Neural progenitor cell (in vitro differentiated cells): ENCODE measurements around the gene NRIP2. TPM values are rescaled to one million over a fixed set of nuclear protein-coding genes. Genes with fewer than 3 reads are reported as not detected.

Source experiments
- DNase-seq: peaks from one replicate; pipeline ENCODE4 v3.0.0-alpha.2; 2016; ENCODE audit warnings: low spot score
- H2AFZ ChIP-seq: fragments of 200-600 bp; sonication (generic); replicated peaks from 2 replicates; pipeline ENCODE4 v1.6.1; 2016; ENCODE audit warnings: antibody characterized with exemption
- H3F3A ChIP-seq: fragments of 200-600 bp; sonication (generic); 2 replicates; pipeline ENCODE4 v1.6.1; 2016; ENCODE audit warnings: antibody characterized with exemption, low read depth
- H3K27ac ChIP-seq: fragments of 200-600 bp; sonication (generic); 2 replicates; pipeline ENCODE4 v1.5.1; 2016; ENCODE audit warnings: mild to moderate bottlenecking
- H3K27me3 ChIP-seq: fragments of 200-600 bp; sonication (generic); 2 replicates; pipeline ENCODE4 v1.6.1; 2016; ENCODE audit warnings: mild to moderate bottlenecking, moderate library complexity
- H3K36me3 ChIP-seq: fragments of 200-600 bp; sonication (generic); 2 replicates; pipeline ENCODE4 v1.5.1; 2016
- H3K4me1 ChIP-seq: fragments of 200-600 bp; sonication (generic); 2 replicates; pipeline ENCODE4 v1.6.1; 2016; ENCODE audit warnings: mixed run types
- H3K4me2 ChIP-seq: fragments of 200-600 bp; sonication (generic); 2 replicates; pipeline ENCODE4 v1.6.1; 2016
- H3K4me3 ChIP-seq: fragments of 200-600 bp; sonication (generic); 2 replicates; pipeline ENCODE4 v1.5.1; 2016
- H3K79me2 ChIP-seq: fragments of 200-600 bp; sonication (generic); 2 replicates; pipeline ENCODE4 v1.6.1; 2016; ENCODE audit warnings: low read depth
- H3K9ac ChIP-seq: fragments of 200-600 bp; sonication (generic); 2 replicates; pipeline ENCODE4 v1.6.1; 2016
- H3K9me3 ChIP-seq: fragments of 200-600 bp; sonication (generic); 2 replicates; pipeline ENCODE4 v1.5.1; 2016; ENCODE audit warnings: low read depth
- H4K20me1 ChIP-seq: fragments of 200-600 bp; sonication (generic); 2 replicates; pipeline ENCODE4 v1.6.1; 2016; ENCODE audit warnings: low read depth
- H3K27ac Mint-ChIP-seq: 3 replicates; pipeline ENCODE4 v1.8.0; 2021; ENCODE audit warnings: mixed read lengths
- H3K27me3 Mint-ChIP-seq: 2 replicates; pipeline ENCODE4 v1.8.0; 2022; ENCODE audit warnings: low read depth, mild to moderate bottlenecking, inconsistent platforms, moderate library complexity, mixed read lengths; ENCODE audit not compliant: insufficient read depth
- H3K36me3 Mint-ChIP-seq: 3 replicates; pipeline ENCODE4 v1.8.0; 2021; ENCODE audit warnings: mixed read lengths
- H3K4me1 Mint-ChIP-seq: 3 replicates; pipeline ENCODE4 v1.8.0; 2021; ENCODE audit warnings: mixed read lengths
- H3K4me3 Mint-ChIP-seq: 3 replicates; pipeline ENCODE4 v1.8.0; 2021; ENCODE audit warnings: mild to moderate bottlenecking, moderate library complexity, mixed read lengths
- H3K9me3 Mint-ChIP-seq: 3 replicates; pipeline ENCODE4 v1.8.0; 2020; ENCODE audit warnings: mixed read lengths
- EZH2 ChIP-seq: fragments of 200-600 bp; sonication (generic); IDR thresholded peaks from 2 replicates; pipeline ENCODE4 v1.6.1; 2017; ENCODE audit warnings: antibody characterized with exemption, mild to moderate bottlenecking, moderate library complexity
- EZH2phosphoT487 ChIP-seq: fragments of 200-600 bp; sonication (generic); IDR thresholded peaks from 2 replicates; pipeline ENCODE4 v1.6.1; 2017; ENCODE audit warnings: antibody characterized with exemption
- total RNA-seq: library from RNA; depleted of rRNA; stranded (reverse); fragments of >200 nt; gene quantifications from 2 replicates; pipeline ENCODE4 v1.2.3, GENCODE V29; 2015; ENCODE audit warnings: low replicate concordance
- TF ChIP-seq, protein P1 (sequence below): fragments of 200-600 bp; sonication (generic); IDR thresholded peaks from 2 replicates; pipeline ENCODE4 v1.5.1; 2017; ENCODE audit warnings: antibody characterized with exemption, mild to moderate bottlenecking

Gene NRIP2
- total RNA-seq, 1 donor from 2014 or later: 0.65 TPM

DNA sequence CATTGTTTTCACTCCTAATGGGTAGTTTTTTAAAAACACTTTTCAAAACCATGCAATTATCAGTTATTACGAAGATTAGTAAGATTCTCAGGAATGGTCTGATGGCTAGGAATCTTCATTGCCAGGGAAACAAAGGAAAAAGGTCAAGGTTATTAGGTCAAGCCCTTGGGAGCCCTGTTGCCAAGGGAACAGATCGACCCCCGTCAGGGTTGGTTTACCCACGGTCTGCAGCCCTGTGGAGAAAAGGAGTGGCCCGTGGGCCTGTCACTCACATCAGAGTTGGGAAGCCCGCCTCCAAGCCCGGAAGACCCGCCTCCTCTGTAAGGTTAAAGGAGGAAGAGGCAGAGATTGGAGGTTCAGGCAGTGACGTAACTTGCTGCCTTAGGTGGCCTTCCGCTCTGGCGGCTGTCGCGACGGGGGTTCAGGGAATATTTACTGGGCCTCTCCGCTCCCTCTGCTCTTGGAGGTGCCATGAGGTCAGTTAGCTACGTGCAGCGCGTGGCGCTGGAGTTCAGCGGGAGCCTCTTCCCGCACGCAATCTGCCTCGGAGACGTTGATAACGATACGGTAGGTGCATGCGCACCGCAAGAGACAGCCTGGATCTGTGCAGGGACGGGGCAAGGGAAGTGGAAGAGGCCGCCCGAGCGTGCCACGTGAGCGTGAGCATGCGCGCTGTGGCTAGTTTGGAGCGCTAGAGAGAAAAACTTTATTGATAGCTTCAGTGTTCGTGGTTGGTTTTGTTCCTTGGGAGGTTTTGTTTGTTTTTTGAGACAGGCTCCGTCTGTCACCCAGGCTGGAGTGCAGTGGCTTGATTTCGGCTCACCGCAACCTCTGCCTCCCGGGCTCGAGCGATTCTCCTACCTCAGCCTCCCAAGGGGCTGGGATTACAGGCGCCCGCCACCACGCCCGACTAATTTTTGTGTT is 22.3 kb downstream of the NRIP2 start, which contains the start of gene ITFG2:
TSS of gene ITFG2 (plus strand) at position 379 of the 924 bp plus-strand sequence. CDS start at position 472, 93 bp downstream.
- peak within 1 kb of the TSS; percentile 90 for H2AFZ ChIP-seq
- Mint-ChIP-seq H3K4me1 (peaks cover 19% of the 10 kb centered on the region), H3K36me3 (peaks cover 7% of the 10 kb centered on the region)

DNA sequence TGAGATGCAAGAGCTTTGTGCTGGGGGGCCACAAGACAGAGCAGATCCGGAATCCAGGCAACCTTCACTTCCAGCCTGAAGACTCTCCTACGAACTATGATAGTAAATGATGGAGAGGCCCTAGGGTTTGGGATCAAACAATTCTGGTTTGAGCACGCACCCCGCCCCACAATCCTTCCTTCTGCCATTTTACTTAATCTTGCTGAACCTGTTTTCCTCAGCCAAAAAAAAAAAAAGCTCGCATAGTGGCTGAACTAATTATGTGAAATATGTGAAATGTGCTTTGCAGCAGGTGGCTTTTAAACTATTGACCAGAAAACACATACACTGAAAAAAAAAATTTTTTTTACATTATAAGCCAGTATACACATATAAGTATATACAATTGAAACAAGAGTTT is 23.0 kb downstream of the NRIP2 start:
- no peak for TF ChIP-seq EZH2phosphoT487
- TF ChIP-seq, protein P1, sequence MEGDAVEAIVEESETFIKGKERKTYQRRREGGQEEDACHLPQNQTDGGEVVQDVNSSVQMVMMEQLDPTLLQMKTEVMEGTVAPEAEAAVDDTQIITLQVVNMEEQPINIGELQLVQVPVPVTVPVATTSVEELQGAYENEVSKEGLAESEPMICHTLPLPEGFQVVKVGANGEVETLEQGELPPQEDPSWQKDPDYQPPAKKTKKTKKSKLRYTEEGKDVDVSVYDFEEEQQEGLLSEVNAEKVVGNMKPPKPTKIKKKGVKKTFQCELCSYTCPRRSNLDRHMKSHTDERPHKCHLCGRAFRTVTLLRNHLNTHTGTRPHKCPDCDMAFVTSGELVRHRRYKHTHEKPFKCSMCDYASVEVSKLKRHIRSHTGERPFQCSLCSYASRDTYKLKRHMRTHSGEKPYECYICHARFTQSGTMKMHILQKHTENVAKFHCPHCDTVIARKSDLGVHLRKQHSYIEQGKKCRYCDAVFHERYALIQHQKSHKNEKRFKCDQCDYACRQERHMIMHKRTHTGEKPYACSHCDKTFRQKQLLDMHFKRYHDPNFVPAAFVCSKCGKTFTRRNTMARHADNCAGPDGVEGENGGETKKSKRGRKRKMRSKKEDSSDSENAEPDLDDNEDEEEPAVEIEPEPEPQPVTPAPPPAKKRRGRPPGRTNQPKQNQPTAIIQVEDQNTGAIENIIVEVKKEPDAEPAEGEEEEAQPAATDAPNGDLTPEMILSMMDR: no peak
- no peak for TF ChIP-seq EZH2
- peak overlapping the region; percentile 100 for H3K4me3 Mint-ChIP-seq
- peaks cover 27% of the 10 kb centered on the region for H3K79me2 ChIP-seq
- no peaks in the 10 kb centered on the region for H3K9me3 ChIP-seq
- no peak overlapping the region for H3K27ac ChIP-seq
- peak overlapping the region; percentile 48 for H3K4me2 ChIP-seq
- peak overlapping the region; percentile 69 for H3K4me3 ChIP-seq
- no peaks in the 10 kb centered on the region for H3K27me3 ChIP-seq
- peaks cover 13% of the 10 kb centered on the region for H3F3A ChIP-seq
- no peak for DNase-seq
- H3K9me3 Mint-ChIP-seq: no peaks in the 10 kb centered on the region
- H3K27ac Mint-ChIP-seq: peak overlapping the region; percentile 19
- peaks cover 19% of the 10 kb centered on the region for H3K4me1 Mint-ChIP-seq
- H3K9ac ChIP-seq: no peak overlapping the region
- no peaks in the 10 kb centered on the region for H3K4me1 ChIP-seq
- peaks cover 3% of the 10 kb centered on the region for H3K36me3 Mint-ChIP-seq
- H2AFZ ChIP-seq: no peak overlapping the region
- H3K27me3 Mint-ChIP-seq: no peaks in the 10 kb centered on the region
- no peaks in the 10 kb centered on the region for H3K36me3 ChIP-seq
- peaks cover 5% of the 10 kb centered on the region for H4K20me1 ChIP-seq

More for the DNA sequence above, 22.3 kb downstream of the NRIP2 start, which contains the start of gene ITFG2:
- Histone ChIP-seq H3K9ac (peak within 1 kb of the TSS; percentile 69), H4K20me1 (peaks cover 5% of the 10 kb centered on the region), H3F3A (peaks cover 13% of the 10 kb centered on the region), H3K4me3 (peak within 1 kb of the TSS; percentile 69), H3K36me3 (no peaks in the 10 kb centered on the region), H3K27me3 (no peaks in the 10 kb centered on the region), H3K4me1 (no peaks in the 10 kb centered on the region), H3K4me2 (peak within 1 kb of the TSS; percentile 81), H3K9me3 (no peaks in the 10 kb centered on the region), H3K79me2 (peaks cover 27% of the 10 kb centered on the region), H3K27ac (peak within 1 kb of the TSS; percentile 74)
- peak; percentile 99 for DNase-seq
- H3K27ac Mint-ChIP-seq: peak within 1 kb of the TSS; percentile 100
- no peaks in the 10 kb centered on the region for H3K27me3 Mint-ChIP-seq
- H3K9me3 Mint-ChIP-seq: no peaks in the 10 kb centered on the region
- TF ChIP-seq EZH2phosphoT487 (no peak), EZH2 (no peak)
- TF ChIP-seq, protein P1: no peak
- peak within 1 kb of the TSS; percentile 100 for H3K4me3 Mint-ChIP-seq

DNA sequence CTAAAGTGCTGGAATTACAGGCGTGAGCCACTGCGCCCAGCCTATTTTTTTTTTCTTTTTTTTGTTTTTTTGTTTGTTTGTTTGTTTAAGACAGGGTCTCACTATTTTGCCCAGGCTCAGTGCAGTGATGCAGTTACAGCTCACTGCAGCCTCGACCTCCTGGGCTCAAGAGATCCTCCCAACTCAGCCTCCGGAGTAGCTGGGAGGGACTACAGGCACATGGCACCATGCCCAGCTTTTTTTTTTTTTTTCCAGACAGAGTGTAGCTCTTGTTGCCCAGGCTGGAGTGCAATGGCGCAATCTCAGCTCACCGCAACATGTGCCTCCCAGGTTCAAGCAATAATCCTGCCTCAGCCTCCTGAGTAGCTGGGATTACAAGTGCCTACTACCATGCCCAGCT is 28.1 kb downstream of the NRIP2 start:
- Mint-ChIP-seq H3K36me3 (peaks cover 21% of the 10 kb centered on the region), H3K4me3 (no peak overlapping the region), H3K9me3 (no peaks in the 10 kb centered on the region), H3K27ac (no peak overlapping the region), H3K27me3 (no peaks in the 10 kb centered on the region), H3K4me1 (peaks cover 9% of the 10 kb centered on the region)
- Histone ChIP-seq H3K36me3 (no peaks in the 10 kb centered on the region), H4K20me1 (peaks cover 5% of the 10 kb centered on the region), H3K27me3 (no peaks in the 10 kb centered on the region), H3K4me2 (no peak overlapping the region), H3K27ac (no peak overlapping the region), H3K9ac (no peak overlapping the region), H2AFZ (no peak overlapping the region), H3K79me2 (no peaks in the 10 kb centered on the region), H3F3A (peaks cover 2% of the 10 kb centered on the region), H3K4me1 (no peaks in the 10 kb centered on the region), H3K9me3 (no peaks in the 10 kb centered on the region), H3K4me3 (no peak overlapping the region)
- TF ChIP-seq EZH2 (no peak), EZH2phosphoT487 (no peak)
- TF ChIP-seq, protein P1: no peak
- no peak for DNase-seq
